HEK293 (cell line): ENCODE results near the gene PSMD13.

Source experiments
- CTCF ChIA-PET: fragments of 350-600 bp; formaldehyde crosslinking; extraction: SDS; loops from one replicate; lab custom pipeline; 2021; ENCODE audit warnings: antibody characterized with exemption; lab: Yijun Ruan, JAX
- POLR2A ChIA-PET: fragments of 300-600 bp; formaldehyde crosslinking; extraction: SDS; loops from one replicate; lab custom pipeline; 2020; ENCODE audit warnings: antibody characterized with exemption, inconsistent platforms; lab: Yijun Ruan, JAX
- H3K27ac ChIP-seq: fragments of 200-500 bp; sonication (Bioruptor generic); 2 replicates; pipeline ENCODE4 v1.5.1; 2014; ENCODE audit warnings: low read depth, low read length, control low read depth, inconsistent platforms; ENCODE audit errors: extremely low read depth
- H3K36me3 ChIP-seq, 2 experiments: fragments of 200-500 bp in 1 of 2; sonication (Bioruptor generic) in 1 of 2; 1 replicate in 1 of 2; 2 replicates in 1 of 2; pipeline ENCODE4 v1.5.1; 2014 to 2017; ENCODE audit warnings: inconsistent platforms in 2 of 2, low read length in 2 of 2; ENCODE audit not compliant: control insufficient read depth in 2 of 2, insufficient read depth in 1 of 2
- H3K4me1 ChIP-seq: fragments of 200-500 bp; sonication (Bioruptor generic); 2 replicates; pipeline ENCODE4 v1.5.1; 2014; ENCODE audit warnings: mild to moderate bottlenecking, low read length, inconsistent platforms; ENCODE audit not compliant: control insufficient read depth, insufficient read depth
- H3K4me3 ChIP-seq: 2 replicates; pipeline ENCODE4 v1.5.1; 2011; ENCODE audit warnings: low read depth, mild to moderate bottlenecking, control low read depth, low read length, moderate library complexity
- H3K9me3 ChIP-seq: fragments of 200-500 bp; sonication (Bioruptor generic); 2 replicates; pipeline ENCODE4 v1.5.1; 2014; ENCODE audit warnings: low read depth, low read length, inconsistent platforms; ENCODE audit not compliant: control insufficient read depth, insufficient read depth
- BCL11A ChIP-seq: fragments of 450-650 bp; formaldehyde crosslinking; IDR thresholded peaks from 2 replicates; pipeline ENCODE4 v1.5.1; 2016; ENCODE audit warnings: low read depth, missing biosample characterization, missing genetic modification characterization
- GLIS2 ChIP-seq: fragments of 450-650 bp; formaldehyde crosslinking; IDR thresholded peaks from 2 replicates; pipeline ENCODE4 v1.5.1; 2016; ENCODE audit warnings: missing biosample characterization, missing genetic modification characterization
- IKZF3 ChIP-seq: fragments of 450-650 bp; IDR thresholded peaks from 2 replicates; pipeline ENCODE4 v1.5.0; 2018; ENCODE audit warnings: missing biosample characterization, mild to moderate bottlenecking, missing genetic modification characterization, moderate library complexity
- KLF1 ChIP-seq: fragments of 450-650 bp; formaldehyde crosslinking; IDR thresholded peaks from 2 replicates; pipeline ENCODE4 v1.5.1; 2016; ENCODE audit warnings: missing biosample characterization, missing genetic modification characterization
- KLF7 ChIP-seq: fragments of 450-650 bp; formaldehyde crosslinking; IDR thresholded peaks from 2 replicates; pipeline ENCODE4 v1.5.1; 2016; ENCODE audit warnings: missing biosample characterization, missing genetic modification characterization, borderline replicate concordance
- MZF1 ChIP-seq: fragments of 450-650 bp; formaldehyde crosslinking; IDR thresholded peaks from 2 replicates; pipeline ENCODE4 v1.5.1; 2017; ENCODE audit warnings: missing biosample characterization, missing genetic modification characterization, borderline replicate concordance
- OSR2 ChIP-seq: fragments of 450-650 bp; formaldehyde crosslinking; IDR thresholded peaks from 2 replicates; pipeline ENCODE4 v1.5.1; 2016; ENCODE audit warnings: missing biosample characterization, missing genetic modification characterization
- ZBTB17 ChIP-seq: fragments of 450-650 bp; formaldehyde crosslinking; IDR thresholded peaks from 2 replicates; pipeline ENCODE4 v1.5.1; 2016; ENCODE audit warnings: missing biosample characterization, missing genetic modification characterization
- ZEB2 ChIP-seq: fragments of 450-650 bp; formaldehyde crosslinking; IDR thresholded peaks from 2 replicates; pipeline ENCODE4 v1.5.1; 2016; ENCODE audit warnings: missing biosample characterization, missing genetic modification characterization
- ZNF214 ChIP-seq: fragments of 450-650 bp; formaldehyde crosslinking; IDR thresholded peaks from 2 replicates; pipeline ENCODE4 v1.5.1; 2017; ENCODE audit warnings: missing biosample characterization, mild to moderate bottlenecking, missing genetic modification characterization, borderline replicate concordance
- ZNF223 ChIP-seq: fragments of 450-650 bp; formaldehyde crosslinking; IDR thresholded peaks from 2 replicates; pipeline ENCODE4 v1.5.1; 2016; ENCODE audit warnings: missing biosample characterization, missing genetic modification characterization
- ZNF280D ChIP-seq: fragments of 450-650 bp; formaldehyde crosslinking; IDR thresholded peaks from 2 replicates; pipeline ENCODE4 v1.5.1; 2016; ENCODE audit warnings: missing biosample characterization, missing genetic modification characterization
- ZNF404 ChIP-seq: fragments of 450-650 bp; formaldehyde crosslinking; IDR thresholded peaks from 2 replicates; pipeline ENCODE4 v1.5.1; 2017; ENCODE audit warnings: missing biosample characterization, missing genetic modification characterization
- ZNF514 ChIP-seq: fragments of 450-650 bp; formaldehyde crosslinking; IDR thresholded peaks from 2 replicates; pipeline ENCODE4 v1.5.1; 2016; ENCODE audit warnings: missing biosample characterization, missing genetic modification characterization
- ZNF521 ChIP-seq: fragments of 450-650 bp; formaldehyde crosslinking; IDR thresholded peaks from 2 replicates; pipeline ENCODE4 v1.5.1; 2017; ENCODE audit warnings: missing biosample characterization, mild to moderate bottlenecking, missing genetic modification characterization
- ZNF626 ChIP-seq: fragments of 450-650 bp; sonication (Bioruptor Pico); formaldehyde crosslinking; IDR thresholded peaks from 2 replicates; pipeline ENCODE4 v1.5.1; 2018; ENCODE audit warnings: missing biosample characterization, missing genetic modification characterization, inconsistent platforms
- ZNF692 ChIP-seq: fragments of 450-650 bp; formaldehyde crosslinking; IDR thresholded peaks from 2 replicates; pipeline ENCODE4 v1.5.1; 2016; ENCODE audit warnings: missing biosample characterization, missing genetic modification characterization
- ZNF704 ChIP-seq: fragments of 450-650 bp; formaldehyde crosslinking; IDR thresholded peaks from 2 replicates; pipeline ENCODE4 v1.5.1; 2016; ENCODE audit warnings: missing biosample characterization, missing genetic modification characterization
- ZNF776 ChIP-seq: fragments of 450-650 bp; formaldehyde crosslinking; IDR thresholded peaks from 2 replicates; pipeline ENCODE4 v1.5.0; 2017; ENCODE audit warnings: missing biosample characterization, missing genetic modification characterization, borderline replicate concordance
- ZSCAN23 ChIP-seq: fragments of 450-650 bp; formaldehyde crosslinking; IDR thresholded peaks from 2 replicates; pipeline ENCODE4 v1.5.1; 2016; ENCODE audit warnings: missing biosample characterization, missing genetic modification characterization
- TF ChIP-seq, protein P1 (sequence below): fragments of 450-650 bp; formaldehyde crosslinking; IDR thresholded peaks from 2 replicates; pipeline ENCODE4 v1.5.1; 2016; ENCODE audit warnings: missing biosample characterization, missing genetic modification characterization
- TF ChIP-seq, protein P2 (sequence below): fragments of 450-650 bp; formaldehyde crosslinking; IDR thresholded peaks from 2 replicates; pipeline ENCODE4 v1.5.1; 2016; ENCODE audit warnings: missing biosample characterization, missing genetic modification characterization

Gene PSMD13

GRCh38 chr11:202490-202889 lies 34.3 kb upstream of the PSMD13 start (continued):
- TF ChIP-seq OSR2 (tag by site-specific recombination), result no peak
- no peak for TF ChIP-seq ZSCAN23 (tag by site-specific recombination)
- TF ChIP-seq, protein P1, sequence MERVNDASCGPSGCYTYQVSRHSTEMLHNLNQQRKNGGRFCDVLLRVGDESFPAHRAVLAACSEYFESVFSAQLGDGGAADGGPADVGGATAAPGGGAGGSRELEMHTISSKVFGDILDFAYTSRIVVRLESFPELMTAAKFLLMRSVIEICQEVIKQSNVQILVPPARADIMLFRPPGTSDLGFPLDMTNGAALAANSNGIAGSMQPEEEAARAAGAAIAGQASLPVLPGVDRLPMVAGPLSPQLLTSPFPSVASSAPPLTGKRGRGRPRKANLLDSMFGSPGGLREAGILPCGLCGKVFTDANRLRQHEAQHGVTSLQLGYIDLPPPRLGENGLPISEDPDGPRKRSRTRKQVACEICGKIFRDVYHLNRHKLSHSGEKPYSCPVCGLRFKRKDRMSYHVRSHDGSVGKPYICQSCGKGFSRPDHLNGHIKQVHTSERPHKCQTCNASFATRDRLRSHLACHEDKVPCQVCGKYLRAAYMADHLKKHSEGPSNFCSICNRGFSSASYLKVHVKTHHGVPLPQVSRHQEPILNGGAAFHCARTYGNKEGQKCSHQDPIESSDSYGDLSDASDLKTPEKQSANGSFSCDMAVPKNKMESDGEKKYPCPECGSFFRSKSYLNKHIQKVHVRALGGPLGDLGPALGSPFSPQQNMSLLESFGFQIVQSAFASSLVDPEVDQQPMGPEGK, result no peak
- TF ChIP-seq MZF1 (tag by site-specific recombination), result no peak
- no peak for TF ChIP-seq ZNF214 (tag by site-specific recombination)
- no peak for TF ChIP-seq KLF1 (tag by site-specific recombination)
- no peak for TF ChIP-seq GLIS2 (tag by site-specific recombination)
- TF ChIP-seq, protein P2, sequence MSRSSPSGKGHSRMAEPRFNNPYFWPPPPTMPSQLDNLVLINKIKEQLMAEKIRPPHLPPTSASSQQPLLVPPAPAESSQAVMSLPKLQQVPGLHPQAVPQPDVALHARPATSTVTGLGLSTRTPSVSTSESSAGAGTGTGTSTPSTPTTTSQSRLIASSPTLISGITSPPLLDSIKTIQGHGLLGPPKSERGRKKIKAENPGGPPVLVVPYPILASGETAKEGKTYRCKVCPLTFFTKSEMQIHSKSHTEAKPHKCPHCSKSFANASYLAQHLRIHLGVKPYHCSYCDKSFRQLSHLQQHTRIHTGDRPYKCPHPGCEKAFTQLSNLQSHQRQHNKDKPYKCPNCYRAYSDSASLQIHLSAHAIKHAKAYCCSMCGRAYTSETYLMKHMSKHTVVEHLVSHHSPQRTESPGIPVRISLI, result no peak
- no peak for TF ChIP-seq ZEB2 (tag by site-specific recombination)
- no peak for TF ChIP-seq ZNF776 (tag by site-specific recombination)

DNA sequence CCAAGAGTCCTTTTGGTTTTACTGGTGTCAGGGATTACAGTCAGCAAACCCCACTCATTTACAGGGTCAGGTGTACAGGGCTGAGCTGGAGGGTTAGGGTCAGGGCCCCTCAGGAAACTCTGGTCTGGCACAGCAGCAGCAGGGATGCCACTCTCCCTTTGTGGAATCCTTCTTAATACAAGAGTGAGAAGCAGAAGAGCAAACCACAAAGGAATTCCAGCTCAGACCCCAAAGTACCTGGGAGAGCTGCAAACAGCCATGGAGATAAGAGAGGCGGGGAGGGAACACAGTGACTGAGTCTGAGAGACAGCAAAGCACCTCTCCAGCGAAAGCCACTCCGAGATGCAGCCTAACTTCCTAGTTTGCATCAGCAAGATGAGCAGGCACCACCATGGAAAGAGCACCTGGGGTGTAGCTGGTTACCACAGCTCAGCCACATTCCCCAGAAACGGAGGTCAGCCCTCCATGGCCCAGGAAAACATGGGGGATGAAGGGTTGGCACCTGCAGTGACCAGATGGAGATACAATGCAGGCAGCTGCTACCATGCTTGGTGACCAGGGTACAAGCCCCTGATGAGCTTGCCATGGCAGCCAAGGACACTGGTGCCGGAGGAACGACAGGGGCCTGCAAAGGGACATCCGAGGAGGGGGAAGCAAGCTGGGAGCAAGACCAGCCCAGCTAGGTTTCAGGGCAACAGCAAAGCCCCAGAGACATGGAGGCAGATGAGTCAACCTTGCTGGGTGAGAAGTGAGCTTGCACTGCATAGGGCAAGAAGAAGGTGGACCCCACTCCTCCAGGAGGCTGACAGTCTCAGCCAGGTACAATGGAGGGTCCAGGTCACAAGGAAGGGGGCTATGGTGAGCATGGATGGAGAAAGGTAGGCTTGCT lies 33.5 kb upstream of the PSMD13 start:
- no peaks in the 10 kb centered on the region for H3K9me3 ChIP-seq
- H3K27ac ChIP-seq, result no peak overlapping the region
- ChIA-PET CTCF (interaction anchor here (1.1 kb wide), 1 partner anchor 47 kb away, joined by 5 read pairs; no protein-coding TSS in a partner anchor), POLR2A (no interaction called here)
- TF ChIP-seq KLF7 (tag by site-specific recombination), result no peak
- no peak for TF ChIP-seq GLIS2 (tag by site-specific recombination)
- 0 out of 2 replicates have a peak, but pooled peaks have one; percentile 21 for TF ChIP-seq ZNF692 (tag by site-specific recombination)
- TF ChIP-seq KLF1 (tag by site-specific recombination), result no peak
- no peak for TF ChIP-seq BCL11A (tag by site-specific recombination)
- TF ChIP-seq ZNF626 (tag by site-specific recombination), result no peak
- H3K36me3 ChIP-seq, result peaks cover 0 to 33% of the 10 kb centered on the region in 2 experiments; a peak in 1 of 3 replicates
- H3K4me1 ChIP-seq, result no peaks in the 10 kb centered on the region
- no peak overlapping the region for H3K4me3 ChIP-seq

- H3K9me3 ChIP-seq, result no peaks in the 10 kb centered on the region
- TF ChIP-seq ZNF223 (tag by site-specific recombination), result no peak
- no peak for TF ChIP-seq ZNF521 (tag by site-specific recombination)
- TF ChIP-seq ZNF514 (tag by site-specific recombination), result no peak
- no peak for TF ChIP-seq ZNF704 (tag by site-specific recombination)
- TF ChIP-seq ZNF404 (tag by site-specific recombination), result no peak
- TF ChIP-seq ZNF280D (tag by site-specific recombination), result no peak
- no peak for TF ChIP-seq ZBTB17 (tag by site-specific recombination)
- no peak for TF ChIP-seq IKZF3 (tag by site-specific recombination)
Measured at GRCh38 chr11:203945-204586, 32.7 kb upstream of the PSMD13 start.

More at GRCh38 chr11:203945-204586, 32.7 kb upstream of the PSMD13 start:
- ChIA-PET POLR2A (no interaction called here), CTCF (no interaction called here)
- Histone ChIP-seq H3K36me3 (peaks cover 0 to 33% of the 10 kb centered on the region in 2 experiments; a peak in 1 of 3 replicates), H3K27ac (no peak overlapping the region), H3K4me3 (no peak overlapping the region), H3K4me1 (no peaks in the 10 kb centered on the region)
